PC-3 (cell line): ENCODE data around the gene CENPO. TPM values are rescaled to one million over a fixed set of nuclear protein-coding genes. Genes with fewer than 3 reads are reported as not detected.

ENCODE experiments used
- ATAC-seq: fragments of 200-7000 bp; cut with Tn5 transposase; 2 replicates; pipeline ENCODE4 v1.9.1; 2020; ENCODE audit warnings: mild to moderate bottlenecking, moderate library complexity
- BruUV-seq: library from RNA; stranded (reverse); fragments of 400-500 nt; replicated peaks from 2 replicates; lab custom pipeline; 2021; lab: Mats Ljungman, UMichigan
- CTCF ChIA-PET: fragments of 300-600 bp; sonication (Branson Sonifier 250); formaldehyde crosslinking; loops from one replicate; lab custom pipeline; 2022; ENCODE audit warnings: antibody characterized with exemption; lab: Charles Lee
- POLR2A ChIA-PET: fragments of 300-600 bp; sonication (Branson Sonifier 250); formaldehyde crosslinking; loops from one replicate; lab custom pipeline; 2022; ENCODE audit warnings: antibody characterized with exemption; ENCODE audit not compliant: unreplicated experiment; lab: Charles Lee
- DNase-seq: peaks from one replicate; pipeline ENCODE4 v3.0.0-alpha.2; 2015
- H2AFZ ChIP-seq: fragments of 300-600 bp; sonication (generic); 2 replicates; pipeline ENCODE4 v1.6.0; 2016; ENCODE audit warnings: antibody characterized with exemption, low read length
- H3F3A ChIP-seq: fragments of 300-600 bp; sonication (generic); one replicate; pipeline ENCODE4 v1.6.0; 2017; ENCODE audit warnings: antibody characterized with exemption, low read length, control low read depth, mild to moderate bottlenecking; ENCODE audit not compliant: unreplicated experiment
- H3K27ac ChIP-seq: fragments of 300-600 bp; sonication (generic); 2 replicates; pipeline ENCODE4 v1.5.1; 2016; ENCODE audit warnings: mild to moderate bottlenecking, low read length
- H3K27me3 ChIP-seq: fragments of 300-600 bp; sonication (generic); 2 replicates; pipeline ENCODE4 v1.6.1; 2016; ENCODE audit warnings: low read length, mixed read lengths
- H3K36me3 ChIP-seq: fragments of 300-600 bp; sonication (generic); 2 replicates; pipeline ENCODE4 v1.6.1; 2016; ENCODE audit warnings: low read depth, mixed run types, low read length, mixed read lengths
- H3K4me1 ChIP-seq: fragments of 300-600 bp; sonication (generic); 2 replicates; pipeline ENCODE4 v1.5.1; 2016; ENCODE audit warnings: low read length; ENCODE audit not compliant: insufficient read depth
- H3K4me2 ChIP-seq: fragments of 300-600 bp; sonication (generic); 2 replicates; pipeline ENCODE4 v1.6.0; 2016; ENCODE audit warnings: low read length
- H3K4me3 ChIP-seq: fragments of 300-600 bp; sonication (generic); 2 replicates; pipeline ENCODE4 v1.5.1; 2016; ENCODE audit warnings: mild to moderate bottlenecking, low read length, mixed read lengths
- H3K79me2 ChIP-seq: fragments of 300-600 bp; sonication (generic); 2 replicates; pipeline ENCODE4 v1.6.1; 2017; ENCODE audit warnings: low read length, mixed read lengths
- H3K9ac ChIP-seq: fragments of 300-600 bp; sonication (generic); 2 replicates; pipeline ENCODE4 v1.6.0; 2016; ENCODE audit warnings: mild to moderate bottlenecking, low read length
- H3K9me2 ChIP-seq: fragments of 300-600 bp; sonication (generic); replicated peaks from 2 replicates; pipeline ENCODE4 v1.6.1; 2016; ENCODE audit warnings: mixed run types, low read length, mixed read lengths
- H3K9me3 ChIP-seq: fragments of 300-600 bp; sonication (generic); 2 replicates; pipeline ENCODE4 v1.6.1; 2016; ENCODE audit warnings: low read length, mixed read lengths
- H4K20me1 ChIP-seq: fragments of 300-600 bp; sonication (generic); 2 replicates; pipeline ENCODE4 v1.6.1; 2016; ENCODE audit warnings: low read length, mixed read lengths
- CTCF ChIP-seq: fragments of 300-600 bp; sonication (generic); conservative IDR thresholded peaks from 2 replicates; pipeline ENCODE4 v1.5.1; 2017; ENCODE audit warnings: antibody characterized with exemption, low read depth, mild to moderate bottlenecking, low read length
- EZH2 ChIP-seq: fragments of 300-600 bp; sonication (generic); IDR thresholded peaks from one replicate; pipeline ENCODE4 v1.6.1; 2017; ENCODE audit warnings: antibody characterized with exemption, mild to moderate bottlenecking, low read length; ENCODE audit not compliant: unreplicated experiment
- EZH2phosphoT487 ChIP-seq: fragments of 300-600 bp; sonication (generic); IDR thresholded peaks from 2 replicates; pipeline ENCODE4 v1.6.1; 2018; ENCODE audit warnings: mild to moderate bottlenecking, antibody characterized with exemption, low read length, borderline replicate concordance
- intact Hi-C: fragments of 100-400 bp; cut with micrococcal nuclease; formaldehyde crosslinking; loops from 2 replicates; pipeline ENCODE4 v1.9.0; 2023
- total RNA-seq: library from RNA; depleted of rRNA; stranded (reverse); fragments of >200 nt; gene quantifications from 2 replicates; pipeline ENCODE4 v1.2.3, GENCODE V29; 2014

The CENPO gene
- total RNA-seq, 1 experiment from 2014 or later = 41.4 TPM

- no peak overlapping the region for H3K9ac ChIP-seq
- no peak for ATAC-seq
These were observed 26.6 kb upstream of the CENPO start for GRCh38 chr2:24766609-24767008.

GRCh38 chr2:24768013-24768412 lies 25.2 kb upstream of the CENPO start:
- no peaks in the 10 kb centered on the region for H3K27me3 ChIP-seq
- ChIA-PET POLR2A (no interaction called here), CTCF (no interaction called here)
- no peaks in the 10 kb centered on the region for H3K9me2 ChIP-seq
- H3F3A ChIP-seq = no peaks in the 10 kb centered on the region
- no peaks in the 10 kb centered on the region for H3K36me3 ChIP-seq
- H3K4me1 ChIP-seq = no peaks in the 10 kb centered on the region
- no TSS peak for BruUV-seq
- TF ChIP-seq EZH2phosphoT487 = no peak
- TF ChIP-seq CTCF = no peak
- no peak for TF ChIP-seq EZH2
- intact Hi-C loops = no loop called here
- no peak overlapping the region for H2AFZ ChIP-seq
- H3K9ac ChIP-seq = no peak overlapping the region
- no peak overlapping the region for H3K4me2 ChIP-seq
- H3K4me3 ChIP-seq = no peak overlapping the region
- DNase-seq (no peak), ATAC-seq (no peak)
- H4K20me1 ChIP-seq = no peaks in the 10 kb centered on the region
- H3K27ac ChIP-seq = no peak overlapping the region
- no peaks in the 10 kb centered on the region for H3K79me2 ChIP-seq
- H3K9me3 ChIP-seq = no peaks in the 10 kb centered on the region

More at GRCh38 chr2:24766609-24767008, 26.6 kb upstream of the CENPO start:
- no peaks in the 10 kb centered on the region for H3K4me1 ChIP-seq
- no peaks in the 10 kb centered on the region for H3K79me2 ChIP-seq
- H3K36me3 ChIP-seq = no peaks in the 10 kb centered on the region
- TF ChIP-seq EZH2 = no peak
- no peak for TF ChIP-seq EZH2phosphoT487
- no peak for TF ChIP-seq CTCF
- no peak for DNase-seq
- H2AFZ ChIP-seq = no peak overlapping the region
- intact Hi-C loops = no loop called here
- H3K4me2 ChIP-seq = no peak overlapping the region
- BruUV-seq = no TSS peak
- no peaks in the 10 kb centered on the region for H4K20me1 ChIP-seq
- CTCF ChIA-PET = no interaction called here
- H3F3A ChIP-seq = no peaks in the 10 kb centered on the region
- H3K27me3 ChIP-seq = no peaks in the 10 kb centered on the region
- H3K27ac ChIP-seq = no peak overlapping the region
- no peaks in the 10 kb centered on the region for H3K9me3 ChIP-seq
- H3K4me3 ChIP-seq = no peak overlapping the region
- POLR2A ChIA-PET = no interaction called here
- H3K9me2 ChIP-seq = no peaks in the 10 kb centered on the region

GRCh38 chr2:24768601-24769000 lies 24.6 kb upstream of the CENPO start:
- H2AFZ ChIP-seq = no peak overlapping the region
- no peaks in the 10 kb centered on the region for H3K9me3 ChIP-seq
- no peaks in the 10 kb centered on the region for H3K27me3 ChIP-seq
- ATAC-seq (no peak), DNase-seq (no peak)
- BruUV-seq = no TSS peak
- no peaks in the 10 kb centered on the region for H3K4me1 ChIP-seq
- no peak for TF ChIP-seq EZH2
- no peak for TF ChIP-seq EZH2phosphoT487
- no peak for TF ChIP-seq CTCF
- ChIA-PET CTCF (no interaction called here), POLR2A (interaction anchor here (0.7 kb wide), 1 partner anchor 89 kb away, joined by 4 read pairs; no protein-coding TSS in a partner anchor)
- H3K36me3 ChIP-seq = no peaks in the 10 kb centered on the region
- no peak overlapping the region for H3K4me3 ChIP-seq
- H3K27ac ChIP-seq = no peak overlapping the region
- H3K9me2 ChIP-seq = no peaks in the 10 kb centered on the region
- intact Hi-C loops = no loop called here
- H3F3A ChIP-seq = no peaks in the 10 kb centered on the region
- no peaks in the 10 kb centered on the region for H3K79me2 ChIP-seq
- no peak overlapping the region for H3K4me2 ChIP-seq
- no peaks in the 10 kb centered on the region for H4K20me1 ChIP-seq
- no peak overlapping the region for H3K9ac ChIP-seq
